Adrenal gland (tissue), 5 donors: ENCODE data around the gene MRAP2.

Experiments
- POLR2A ChIP-seq, 2 donors: fragments of 450-650 bp; IDR thresholded peaks; one replicate each; pipeline ENCODE4 v1.6.1; 2017; ENCODE audit warnings: antibody characterized with exemption in 2 of 2, mild to moderate bottlenecking in 2 of 2, moderate library complexity in 1 of 2
- TF ChIP-seq, protein P1 (sequence below), 6 experiments: fragments of 450-650 bp in 4 of 6; fragments of 200-600 bp in 2 of 6; sonication (generic) in 1 of 6; IDR thresholded peaks; 1 replicate in 5 of 6; 2 replicates in 1 of 6; pipeline versions ENCODE4 v1.5.1 to v1.8.0; 2016 to 2021; ENCODE audit warnings: antibody characterized with exemption in 6 of 6, mild to moderate bottlenecking in 2 of 6, moderate library complexity in 1 of 6
- donor health status: DM: no; HTN: no; CAD: no.

DNA sequence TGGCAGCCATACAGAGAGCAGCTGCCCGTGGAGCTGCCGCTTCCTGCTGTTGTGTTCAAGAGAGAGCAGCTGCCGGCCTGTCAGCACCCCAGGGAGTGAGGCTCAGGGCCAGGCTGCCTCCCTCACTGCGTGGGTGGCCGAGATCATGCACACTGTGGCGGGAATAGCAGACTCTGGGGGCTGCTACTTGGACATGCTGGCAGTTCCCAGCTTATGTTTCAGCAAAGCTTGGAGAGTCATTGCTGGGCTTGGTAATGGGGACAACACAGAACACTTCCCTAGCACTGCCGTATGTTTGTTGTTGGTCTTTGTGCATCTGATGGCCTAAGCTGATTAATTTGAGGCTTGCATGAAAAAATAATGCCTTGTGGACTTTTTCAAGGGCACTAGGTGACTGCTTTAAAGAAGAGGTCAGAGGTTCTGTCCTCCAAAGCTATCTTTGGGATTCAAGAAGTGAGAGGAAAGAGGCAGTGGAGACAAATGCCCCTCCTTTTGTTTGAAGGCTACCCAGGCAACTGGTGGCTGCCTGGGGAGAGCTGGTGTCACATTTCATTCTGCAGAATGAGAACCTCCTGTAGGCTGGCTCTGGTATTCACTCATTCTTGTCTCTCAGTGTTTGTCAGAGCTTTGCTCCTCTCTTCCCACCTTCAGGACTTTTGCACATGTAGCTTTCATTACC is 18.8 kb downstream of the MRAP2 start:
- TF ChIP-seq POLR2A (IDR thresholded peaks at IDR 0.05) = no peak
- TF ChIP-seq, protein P1, sequence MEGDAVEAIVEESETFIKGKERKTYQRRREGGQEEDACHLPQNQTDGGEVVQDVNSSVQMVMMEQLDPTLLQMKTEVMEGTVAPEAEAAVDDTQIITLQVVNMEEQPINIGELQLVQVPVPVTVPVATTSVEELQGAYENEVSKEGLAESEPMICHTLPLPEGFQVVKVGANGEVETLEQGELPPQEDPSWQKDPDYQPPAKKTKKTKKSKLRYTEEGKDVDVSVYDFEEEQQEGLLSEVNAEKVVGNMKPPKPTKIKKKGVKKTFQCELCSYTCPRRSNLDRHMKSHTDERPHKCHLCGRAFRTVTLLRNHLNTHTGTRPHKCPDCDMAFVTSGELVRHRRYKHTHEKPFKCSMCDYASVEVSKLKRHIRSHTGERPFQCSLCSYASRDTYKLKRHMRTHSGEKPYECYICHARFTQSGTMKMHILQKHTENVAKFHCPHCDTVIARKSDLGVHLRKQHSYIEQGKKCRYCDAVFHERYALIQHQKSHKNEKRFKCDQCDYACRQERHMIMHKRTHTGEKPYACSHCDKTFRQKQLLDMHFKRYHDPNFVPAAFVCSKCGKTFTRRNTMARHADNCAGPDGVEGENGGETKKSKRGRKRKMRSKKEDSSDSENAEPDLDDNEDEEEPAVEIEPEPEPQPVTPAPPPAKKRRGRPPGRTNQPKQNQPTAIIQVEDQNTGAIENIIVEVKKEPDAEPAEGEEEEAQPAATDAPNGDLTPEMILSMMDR (IDR thresholded peaks at IDR 0.05) = peak in 1 of 6 experiments; percentile 17
